IPS DF 19.7 (cell line): Measurements from ENCODE around the gene BAIAP3.
"Not testable (repeated sequence)": the region's sequence is repeated elsewhere in the genome, so short reads cannot be mapped to it uniquely, and the experiment has no call there.

Source experiments
- DNase-seq: peaks from one replicate; pipeline ENCODE4 v3.0.0-alpha.2; 2013; ENCODE audit warnings: low read depth, low spot score

BAIAP3 gene

DNA sequence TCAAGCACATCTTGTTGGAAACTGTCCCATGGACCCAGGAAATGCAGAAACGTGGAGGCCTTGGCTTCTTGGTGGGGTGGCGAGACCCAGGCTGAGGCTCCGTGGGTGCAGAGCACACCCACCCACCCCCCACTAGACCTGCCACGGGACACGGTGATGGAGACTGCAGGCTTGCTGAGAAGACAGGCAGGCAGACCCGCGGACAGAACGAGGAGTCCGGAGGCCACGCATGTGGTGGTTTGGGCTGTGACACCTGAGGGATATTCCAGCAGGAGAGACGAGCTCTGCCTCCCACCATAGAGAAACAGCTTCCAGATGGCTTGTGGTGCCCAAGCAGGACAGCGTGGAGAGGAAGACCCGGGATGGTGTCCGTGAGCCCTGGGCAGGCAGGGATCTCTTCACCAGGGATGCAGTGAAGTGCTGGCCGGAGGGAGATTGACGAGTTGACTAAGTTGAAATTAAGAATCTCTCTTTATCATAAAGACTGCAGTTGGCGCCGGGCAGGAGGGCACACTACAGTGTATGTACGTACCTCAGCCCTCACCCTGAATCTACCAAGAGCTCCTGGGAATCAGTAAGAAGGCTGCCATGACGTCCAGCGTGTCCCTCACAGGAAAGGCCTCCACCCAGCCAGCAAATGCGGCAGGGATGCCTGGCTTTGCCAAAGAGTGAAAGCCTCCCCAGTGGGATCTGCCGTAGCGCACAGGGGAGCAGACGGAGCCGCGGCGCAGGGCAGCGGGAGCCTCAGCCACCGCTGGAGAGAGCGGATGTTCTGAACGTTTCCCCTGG, 15.8 kb upstream of the BAIAP3 start:
- no peak for DNase-seq

DNA sequence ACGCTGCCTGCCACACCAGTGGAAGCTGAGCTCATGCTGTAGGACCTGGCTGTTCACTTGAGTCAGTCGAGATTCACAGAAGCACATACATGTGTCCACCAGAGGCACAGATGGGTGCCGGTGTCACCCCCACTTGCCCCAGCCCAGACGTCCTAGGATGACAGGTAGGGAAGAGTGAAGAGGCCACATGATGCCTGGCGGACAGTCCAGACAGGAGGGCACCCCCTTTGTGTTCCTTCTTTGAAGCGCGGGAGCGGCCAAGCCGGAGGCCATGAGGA, 15.2 kb upstream of the BAIAP3 start:
- no peak for DNase-seq

DNA sequence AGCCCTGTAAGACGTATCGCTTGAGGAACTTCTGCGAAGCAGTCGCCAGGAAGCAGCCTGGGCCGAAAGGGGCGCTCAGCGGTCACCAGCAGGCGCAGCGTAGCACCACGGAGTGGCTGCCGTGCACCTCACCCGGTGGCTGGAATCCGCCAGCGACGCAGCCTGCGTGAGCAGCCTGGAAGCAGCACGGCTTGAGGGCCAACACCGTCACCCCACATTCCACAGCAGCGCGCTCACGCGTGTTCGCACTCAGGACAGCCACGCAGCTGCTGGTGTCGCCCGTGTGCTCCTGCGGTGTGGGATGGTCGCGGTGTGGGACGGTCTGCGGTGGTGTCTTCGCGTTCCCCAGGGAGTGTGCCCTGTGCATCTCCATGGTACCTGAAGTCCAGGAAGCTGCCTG, 14.4 kb upstream of the BAIAP3 start:
- no peak for DNase-seq

DNA sequence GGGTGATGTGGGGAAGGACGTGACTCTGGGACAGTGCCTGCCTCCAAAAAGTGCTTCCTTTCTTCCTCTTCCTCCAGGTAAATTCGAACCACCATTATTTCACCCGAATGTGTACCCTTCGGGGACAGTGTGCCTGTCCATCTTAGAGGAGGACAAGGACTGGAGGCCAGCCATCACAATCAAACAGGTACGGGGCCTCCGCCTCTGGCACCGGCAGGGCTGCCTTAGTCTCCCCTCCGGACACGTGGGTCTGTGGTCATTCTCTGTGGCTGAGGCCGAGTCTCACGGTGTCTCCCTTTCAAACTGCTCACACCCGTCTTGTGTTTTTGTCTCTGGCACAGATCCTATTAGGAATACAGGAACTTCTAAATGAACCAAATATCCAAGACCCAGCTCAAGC, 13.3 kb upstream of the BAIAP3 start:
- DNase-seq: no peak

DNA sequence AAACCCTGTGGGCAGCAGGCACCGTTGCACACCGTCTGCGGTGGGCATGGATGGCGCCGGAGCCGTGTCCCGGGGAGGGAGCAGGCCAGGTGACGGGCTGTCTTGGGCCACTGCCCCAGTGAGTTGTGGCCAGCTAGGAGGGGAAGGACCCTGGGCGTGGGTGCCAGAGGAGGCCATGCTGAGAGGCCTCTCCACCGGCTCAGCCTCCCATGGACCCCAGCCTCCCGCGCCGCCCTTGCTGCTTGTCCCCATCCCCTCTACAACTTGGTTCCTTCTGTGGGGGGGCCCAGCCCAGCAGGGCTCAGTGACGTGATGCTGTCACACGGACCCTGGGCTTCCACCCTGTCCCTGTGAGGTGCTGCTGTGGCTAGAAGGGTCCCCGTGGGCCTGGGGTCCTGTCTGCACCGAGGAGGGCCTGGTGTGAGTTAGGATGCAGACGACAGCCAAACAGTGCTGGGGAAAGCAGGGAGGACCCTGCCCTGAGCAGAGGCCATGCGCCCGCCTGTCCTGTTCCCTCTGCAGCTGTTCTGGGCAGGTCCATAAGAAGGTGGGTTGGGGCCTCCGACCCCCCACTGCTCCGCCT, 12.7 kb upstream of the BAIAP3 start:
- DNase-seq: no peak

DNA sequence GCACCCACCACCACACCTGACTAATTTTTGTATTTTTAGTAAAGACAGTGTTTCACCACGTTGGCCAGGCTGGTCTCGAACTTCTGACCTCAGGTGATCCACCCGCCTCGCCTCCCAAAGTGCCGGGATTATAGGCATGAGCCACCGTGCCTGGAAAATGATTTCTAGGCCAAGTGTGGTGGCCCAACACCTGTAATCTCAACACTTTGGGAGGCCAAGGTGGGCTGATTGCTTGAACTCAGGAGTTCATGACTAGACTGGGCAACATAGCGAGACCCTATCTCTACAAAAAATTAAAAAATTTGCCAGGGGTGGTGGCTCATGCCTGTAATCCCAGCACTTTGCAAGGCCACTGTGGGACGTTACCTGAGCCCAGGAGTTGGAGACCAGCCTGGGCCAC, 11.0 kb upstream of the BAIAP3 start:
- DNase-seq: no peak

DNA sequence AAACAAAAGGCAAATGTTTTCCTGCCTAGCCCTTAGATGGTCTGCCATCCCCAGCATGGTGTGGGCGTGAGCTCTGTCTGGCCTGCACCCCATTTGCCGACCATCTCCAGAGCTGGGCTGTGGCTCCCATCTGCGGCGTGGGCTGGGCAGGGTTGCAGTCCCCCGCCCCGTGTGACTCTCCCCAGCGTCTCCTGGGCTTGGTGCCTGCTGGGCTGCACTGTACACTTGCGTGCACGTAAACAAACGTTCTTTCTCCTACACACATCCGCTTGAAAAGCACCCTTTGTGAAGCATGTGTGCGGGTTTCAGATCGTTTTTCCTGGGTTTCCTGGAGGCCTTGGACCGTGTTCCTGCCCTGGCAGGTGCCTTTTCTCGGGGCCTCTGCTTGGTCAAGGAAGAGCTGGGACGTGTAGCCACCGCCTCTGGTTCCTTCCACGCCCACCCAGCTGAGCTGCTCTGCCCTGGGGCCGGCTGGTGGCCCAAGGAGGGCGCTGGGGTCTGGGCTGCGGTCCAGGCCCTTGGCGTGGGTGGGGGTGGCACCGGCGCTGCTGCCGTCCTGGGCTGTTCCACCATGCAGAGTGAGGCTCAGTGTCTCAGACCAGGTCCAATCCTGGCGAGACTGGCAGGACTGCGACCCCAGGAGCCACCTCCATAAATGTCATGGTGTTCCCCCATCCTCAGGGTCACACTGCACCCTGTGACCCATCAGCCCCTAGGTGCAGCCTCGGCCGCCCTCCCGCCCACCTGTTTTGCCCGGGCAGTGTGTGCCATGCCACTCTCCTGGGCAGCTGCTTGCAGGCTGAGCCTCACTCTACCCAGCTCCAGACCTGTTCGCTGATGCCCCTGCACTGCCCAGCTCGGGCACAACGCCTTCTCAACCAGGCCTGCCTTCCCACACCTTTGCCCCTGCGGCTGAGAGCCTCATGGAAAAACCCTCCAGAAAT, 9.9 kb upstream of the BAIAP3 start:
- DNase-seq: no peak

DNA sequence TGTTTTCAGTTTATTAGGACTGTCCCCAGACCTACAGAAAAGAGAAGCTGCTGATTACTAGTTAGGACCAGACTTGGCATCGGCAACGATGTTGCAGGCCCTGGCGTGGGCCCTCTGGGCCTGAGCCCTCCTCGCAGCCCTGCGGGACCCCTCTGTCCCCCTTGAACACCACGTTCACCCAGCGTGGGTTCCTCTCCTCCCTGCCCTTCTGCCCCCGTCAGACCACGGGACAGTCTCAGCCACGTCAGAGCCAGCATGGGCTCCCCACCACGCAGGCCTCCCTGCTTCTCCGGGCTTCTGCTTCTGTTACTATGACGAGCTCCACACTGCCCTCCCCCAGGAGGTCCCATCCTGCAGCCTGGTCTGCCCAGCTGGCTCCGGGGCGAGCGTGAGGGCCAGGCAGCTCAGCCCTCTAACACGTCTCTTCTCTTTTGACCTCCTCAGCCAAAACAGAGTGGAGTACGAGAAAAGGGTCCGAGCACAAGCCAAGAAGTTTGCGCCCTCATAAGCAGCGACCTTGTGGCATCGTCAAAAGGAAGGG, 9.1 kb upstream of the BAIAP3 start:
- DNase-seq: no peak

DNA sequence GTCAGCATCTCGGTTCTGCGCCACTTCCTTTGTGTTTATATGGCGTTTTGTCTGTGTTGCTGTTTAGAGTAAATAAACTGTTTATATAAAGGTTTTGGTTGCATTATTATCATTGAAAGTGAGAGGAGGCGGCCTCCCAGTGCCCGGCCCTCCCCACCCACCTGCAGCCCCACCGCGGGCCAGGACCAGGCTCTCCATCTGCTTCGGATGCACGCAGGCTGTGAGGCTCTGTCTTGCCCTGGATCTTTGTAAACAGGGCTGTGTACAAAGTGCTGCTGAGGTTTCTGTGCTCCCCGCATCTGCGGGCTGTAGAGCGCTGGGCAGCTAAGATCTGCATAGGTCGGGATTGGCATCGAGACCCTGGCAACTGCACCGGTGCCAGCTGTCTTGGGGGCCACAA, 8.2 kb upstream of the BAIAP3 start:
- DNase-seq: no peak

DNA sequence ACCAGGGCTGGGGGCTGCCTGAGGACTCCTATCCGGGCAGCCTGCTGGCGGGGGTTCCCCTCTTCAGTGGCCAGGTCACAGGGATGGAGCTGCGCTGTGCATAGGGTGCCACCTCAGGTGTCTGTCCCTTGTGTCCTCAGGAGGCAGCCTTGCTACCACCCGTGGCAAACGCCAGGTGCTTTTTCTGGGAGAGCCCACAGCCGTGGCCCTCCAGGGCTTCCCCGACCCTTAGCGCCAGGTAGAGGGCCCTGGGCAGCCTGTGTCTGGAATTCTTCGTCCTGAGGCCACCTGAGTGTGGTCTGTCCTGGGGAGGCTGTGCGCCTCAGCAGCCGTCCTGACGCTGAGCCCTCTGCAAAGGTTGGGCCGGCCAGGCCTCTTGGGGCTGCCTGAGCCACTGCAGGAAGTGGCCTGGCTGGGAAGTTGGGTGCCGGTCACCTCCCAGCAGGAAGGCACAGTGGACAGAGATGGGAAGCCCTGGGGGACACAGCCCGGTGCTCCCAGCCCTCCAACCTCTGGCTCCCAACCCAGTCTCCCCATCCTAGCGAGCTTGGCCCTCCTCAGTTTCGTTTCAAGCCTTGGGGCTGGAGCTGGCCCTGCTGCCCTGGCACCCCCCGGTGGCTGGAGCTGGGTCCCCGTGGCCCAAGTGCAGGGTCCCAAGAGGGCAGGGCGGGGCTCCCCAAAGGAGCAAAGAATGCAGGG, 7.6 kb upstream of the BAIAP3 start:
- no peak for DNase-seq

DNA sequence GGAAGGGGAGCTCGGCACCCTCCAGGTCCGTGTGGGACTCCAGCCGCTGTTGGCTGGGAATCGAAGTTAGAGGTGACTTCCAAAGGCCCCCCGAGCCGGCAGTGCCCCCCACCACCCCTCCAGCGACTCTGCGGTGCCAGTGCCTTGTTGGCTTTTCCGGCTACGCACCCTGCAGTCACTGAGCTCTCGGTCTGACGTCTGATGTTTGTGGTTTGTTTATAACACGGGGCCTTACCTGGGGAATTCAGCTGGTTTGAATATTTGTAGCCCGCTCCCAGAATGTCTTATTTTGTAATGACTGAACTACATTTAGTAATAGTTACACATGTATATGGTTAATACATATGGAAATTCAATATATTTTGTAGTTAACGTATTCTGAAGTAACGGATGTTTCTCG, 7.1 kb upstream of the BAIAP3 start:
- DNase-seq: no peak

DNA sequence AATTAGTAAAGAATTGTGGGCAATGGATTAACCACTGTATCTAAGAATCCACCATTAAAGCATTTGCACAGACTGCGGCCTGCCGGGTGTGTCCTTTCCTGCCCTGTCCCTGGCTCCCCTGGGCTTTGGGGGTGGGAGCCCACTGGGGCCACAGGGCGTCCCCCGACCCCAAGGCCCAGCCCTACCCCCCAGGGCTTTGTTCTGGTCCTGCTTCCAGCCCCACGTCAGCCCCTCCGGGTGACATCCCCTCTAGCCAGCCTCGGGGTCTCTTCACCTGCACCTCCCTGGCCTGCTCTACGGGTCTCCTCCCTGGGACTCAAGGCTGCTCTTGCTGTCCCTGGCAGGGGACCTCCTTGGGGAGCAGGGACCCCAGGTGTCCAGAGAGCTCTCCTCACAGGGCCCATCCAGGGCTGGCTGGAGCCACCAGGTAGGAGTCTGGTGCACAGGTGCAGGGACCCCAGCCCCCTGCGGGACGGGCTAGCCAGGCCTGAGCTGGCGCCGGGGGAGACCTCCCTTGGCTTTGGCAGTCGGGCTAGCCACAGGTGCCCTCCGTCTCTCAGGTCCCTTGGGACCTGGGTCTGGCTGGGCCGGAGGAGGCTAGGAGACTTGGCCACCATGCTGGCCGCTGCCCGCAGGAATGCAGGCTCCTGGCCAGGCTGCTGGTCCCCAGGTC, 6.4 kb upstream of the BAIAP3 start:
- DNase-seq: no peak

DNA sequence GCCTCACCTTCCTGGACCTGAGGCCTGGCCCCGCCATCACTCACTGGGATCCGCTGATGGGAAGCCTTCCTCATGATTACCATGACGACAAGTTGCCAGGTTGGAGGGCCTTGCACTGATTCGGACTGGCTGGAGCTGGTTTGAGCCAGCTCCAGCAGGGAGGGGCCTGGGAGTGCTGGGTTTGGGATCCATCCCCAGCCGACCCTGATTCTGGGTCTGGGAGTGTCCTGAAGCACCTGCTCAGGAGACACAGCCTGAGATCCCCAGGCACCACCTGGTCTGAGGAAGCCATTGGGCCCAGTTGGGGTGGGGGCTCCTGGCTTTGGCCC, 5.9 kb upstream of the BAIAP3 start:
- DNase-seq: no peak

DNA sequence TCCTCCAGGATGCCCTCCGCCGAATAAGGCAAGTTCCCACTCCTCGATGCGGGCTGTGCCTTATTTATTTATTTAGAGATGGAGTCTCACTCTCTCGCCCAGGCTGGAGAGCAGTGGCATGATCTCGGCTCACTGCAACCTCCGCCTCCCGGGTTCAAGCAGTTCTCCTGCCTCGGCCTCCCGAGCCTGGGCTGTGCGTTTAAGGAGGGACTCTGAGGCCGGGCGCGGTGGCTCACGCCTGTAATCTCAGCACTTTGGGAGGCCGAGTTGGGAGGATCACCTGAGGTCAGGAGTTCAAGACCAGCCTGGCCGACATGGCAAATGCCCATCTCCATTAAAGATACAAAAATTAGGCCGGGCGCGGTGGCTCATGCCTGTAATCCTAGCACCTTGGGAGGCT, 5.3 kb upstream of the BAIAP3 start:
- DNase-seq: not testable (repeated sequence)

DNA sequence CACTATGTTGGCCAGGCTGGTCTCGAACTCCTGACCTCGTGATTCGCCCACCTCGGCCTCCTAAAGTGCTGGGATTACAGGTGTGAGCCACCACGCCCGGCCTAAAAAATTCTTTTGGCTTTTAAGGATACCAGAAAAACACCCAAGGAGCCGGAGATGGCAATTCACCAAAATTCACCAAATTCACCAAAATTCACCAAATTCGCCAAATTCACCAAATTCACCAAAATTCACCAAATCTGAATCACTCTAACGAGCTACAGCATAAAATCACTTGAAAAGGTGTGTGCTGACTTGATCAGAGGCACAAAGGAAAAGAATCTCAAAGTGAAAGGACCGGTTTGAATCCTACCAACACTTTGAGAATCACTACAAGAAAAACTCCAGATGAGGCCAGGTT, 4.5 kb upstream of the BAIAP3 start:
- DNase-seq: not testable (repeated sequence)

DNA sequence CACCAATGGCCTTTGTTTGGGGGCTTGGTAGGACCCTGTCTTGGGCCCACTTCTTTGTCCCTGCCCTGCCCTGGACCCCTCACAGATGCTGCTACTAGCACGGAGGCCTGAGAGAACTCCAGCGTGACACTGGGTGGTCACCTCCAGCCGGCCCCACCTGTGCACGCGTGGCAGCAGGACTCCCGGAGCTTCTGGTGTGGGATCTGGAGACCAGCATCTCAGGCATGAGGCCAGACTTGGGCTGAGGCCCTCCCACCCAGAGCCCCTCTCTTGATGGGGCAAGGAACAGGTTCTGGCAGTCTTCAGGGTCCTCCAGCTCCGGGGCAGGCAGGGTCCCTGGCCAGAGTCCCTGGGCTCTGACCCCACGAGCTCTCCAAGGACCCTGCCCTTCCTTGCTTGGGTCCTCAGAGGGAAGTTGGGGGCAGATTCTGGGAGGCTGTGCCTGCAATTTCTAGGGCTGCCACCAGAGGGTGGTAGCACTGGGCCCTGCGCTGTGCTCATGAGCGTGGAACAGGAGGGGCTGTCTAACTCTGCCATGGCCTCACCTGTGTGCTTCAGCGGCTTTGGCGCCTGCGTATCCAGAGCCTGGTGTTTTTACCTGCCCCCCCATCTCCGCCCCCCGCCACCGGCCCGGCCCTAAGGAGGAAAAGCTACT, 3.1 kb upstream of the BAIAP3 start:
- DNase-seq: no peak

DNA sequence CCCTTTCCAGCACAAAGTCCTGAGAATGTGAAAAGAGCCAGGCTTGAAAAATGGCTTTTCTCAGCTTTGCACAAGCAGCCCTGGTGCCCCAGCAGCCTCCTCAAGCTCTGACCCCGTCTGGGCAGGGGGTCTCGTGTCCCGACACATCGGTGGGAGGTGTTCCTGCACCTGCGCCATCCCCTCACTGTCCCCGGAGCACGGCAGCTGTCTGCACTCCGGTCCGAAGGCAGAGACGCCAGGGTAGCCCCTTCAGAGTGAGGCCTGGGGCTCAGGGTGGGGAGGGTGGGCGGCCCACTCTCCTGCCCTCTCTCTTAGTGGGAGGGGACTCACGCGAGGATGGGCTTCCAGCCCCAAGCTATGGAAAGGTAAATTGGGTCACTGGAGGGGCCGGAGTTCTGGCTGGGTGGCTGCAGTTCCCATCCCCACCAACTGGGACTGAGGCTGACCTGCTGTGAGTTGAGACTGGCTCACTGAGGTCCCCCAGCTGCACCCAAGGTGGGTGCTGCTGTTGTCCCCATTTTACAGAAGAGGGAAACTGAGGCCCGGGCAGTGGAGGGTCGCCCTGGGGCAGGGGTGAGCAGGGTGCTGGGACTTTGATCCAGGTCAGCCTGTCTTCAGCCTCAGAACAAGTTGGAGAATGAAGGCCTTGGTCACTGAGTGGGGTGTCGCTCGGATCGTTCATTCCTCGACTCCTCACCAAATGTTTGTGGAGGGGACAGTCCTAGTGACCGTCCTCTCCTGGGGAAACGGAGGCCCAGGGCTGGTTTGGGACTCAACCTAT, 2.3 kb upstream of the BAIAP3 start:
- DNase-seq: no peak

DNA sequence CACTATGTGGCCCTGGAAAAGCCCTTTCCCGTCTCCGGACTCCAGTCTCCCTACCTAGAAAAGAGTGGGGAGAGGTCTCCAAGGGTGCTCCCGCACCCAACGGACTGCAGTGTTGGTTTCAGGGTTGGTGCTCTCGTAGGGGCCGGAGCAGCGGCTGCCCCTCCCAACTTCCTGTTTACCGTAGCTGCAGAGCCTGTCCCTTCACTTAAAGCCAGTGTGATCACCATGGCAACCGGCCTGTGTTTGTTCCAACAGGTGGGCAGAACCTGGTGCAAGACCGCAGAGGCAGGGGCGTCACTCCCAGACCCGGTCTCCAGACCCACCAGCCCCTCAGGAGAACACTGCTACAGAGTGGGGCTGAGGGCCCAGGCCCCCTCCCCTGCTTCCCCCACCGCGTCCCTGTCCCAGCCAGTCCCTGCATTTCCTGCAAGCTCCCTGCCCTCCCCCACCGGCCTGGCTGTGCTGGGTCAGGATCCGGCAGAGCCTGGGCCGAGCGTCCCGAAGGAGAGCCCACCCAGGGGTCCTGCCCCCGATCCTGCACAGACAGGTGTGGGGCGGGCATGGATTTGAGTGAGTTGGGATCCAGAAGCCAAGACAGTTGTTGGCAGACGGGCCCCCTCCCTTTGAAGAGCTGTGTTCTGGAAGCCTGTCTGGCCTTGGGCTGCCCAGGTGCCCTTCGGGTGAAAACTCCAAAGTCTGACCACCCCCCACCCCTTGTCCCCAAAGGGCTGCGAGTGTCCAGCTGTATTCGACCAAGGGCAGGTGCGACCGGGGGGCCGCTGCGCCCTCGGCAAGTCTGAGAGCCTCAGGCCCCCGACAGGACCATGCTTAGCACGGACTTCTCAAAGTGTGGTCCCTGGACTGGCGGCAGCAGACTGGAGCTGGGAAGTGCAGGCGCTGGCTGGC, 1.5 kb upstream of the BAIAP3 start:
- DNase-seq: peak; percentile 88

DNA sequence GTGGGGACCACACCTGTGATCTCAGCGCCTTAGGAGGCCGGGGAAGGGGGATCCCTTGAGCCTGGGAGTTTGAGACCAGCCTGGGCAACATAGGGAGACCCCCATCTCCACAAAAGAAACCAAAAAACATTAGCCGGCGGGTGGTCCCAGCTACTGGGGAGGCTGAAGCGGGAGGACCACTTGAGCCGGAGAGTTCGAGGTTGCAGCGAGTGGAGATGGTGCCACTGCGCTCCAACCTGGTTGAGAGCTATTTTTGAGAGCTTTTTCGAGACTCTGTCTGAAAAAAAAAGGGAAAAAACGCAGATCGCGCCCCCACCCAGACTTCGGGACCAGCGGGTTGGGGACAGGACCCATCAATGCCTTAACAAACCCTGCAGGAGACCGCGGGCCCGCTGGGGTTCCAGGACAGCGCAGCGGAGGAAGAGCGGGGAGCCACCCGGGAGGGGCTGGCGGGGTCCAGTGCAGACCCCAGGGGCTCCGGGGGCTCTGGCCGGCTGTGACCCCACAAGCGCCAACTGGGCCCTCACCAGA, 762 bp upstream of the BAIAP3 start:
- no peak for DNase-seq
